Lower leg skin (tissue), 4 donors: ENCODE results near the gene NAALADL2. TPM values are rescaled to one million over a fixed set of nuclear protein-coding genes. Genes with fewer than 3 reads are reported as not detected.

Experiments
- DNase-seq, 2 donors: peaks; one replicate each; pipeline ENCODE4 v3.0.0-alpha.2; 2019; ENCODE audit warnings: low spot score in 2 of 2
- H3K4me3 ChIP-seq: fragments of 200-600 bp; sonication (generic); 2 replicates; pipeline ENCODE4 v1.5.1; 2017; ENCODE audit warnings: mild to moderate bottlenecking, low read depth; ENCODE audit not compliant: poor library complexity, severe bottlenecking
- POLR2A ChIP-seq, 2 donors: fragments of 450-650 bp; IDR thresholded peaks; one replicate each; pipeline ENCODE4 v1.6.1; 2016 to 2017; ENCODE audit warnings: antibody characterized with exemption in 2 of 2, mild to moderate bottlenecking in 1 of 2, moderate library complexity in 1 of 2
- WGBS, 2 donors: methylation state at CpG; one replicate each; pipeline ENCODE4 v1.1.5; 2018; 5-methylcytosine and 5-hydroxymethylcytosine counted together
- intact Hi-C: fragments of 100-400 bp; cut with DNase I; formaldehyde crosslinking; loops from one replicate; pipeline ENCODE4 v1.15.0; 2023; ENCODE audit warnings: low total_unique reads
- total RNA-seq, 4 donors: library from RNA; depleted of rRNA; stranded (reverse); fragments of >200 nt; gene quantifications; one replicate each; pipeline ENCODE4 v1.1.0, GENCODE V29; 2016
- TF ChIP-seq, protein P1 (sequence below), 3 donors: fragments of 450-650 bp; IDR thresholded peaks; one replicate each; pipeline ENCODE4 v1.5.1; 2016; ENCODE audit warnings: antibody characterized with exemption in 3 of 3, mild to moderate bottlenecking in 3 of 3, moderate library complexity in 2 of 3

The NAALADL2 gene
- total RNA-seq, 4 donors from 2014 or later = 3.6 to 8.1 (median 4.6) TPM

DNA sequence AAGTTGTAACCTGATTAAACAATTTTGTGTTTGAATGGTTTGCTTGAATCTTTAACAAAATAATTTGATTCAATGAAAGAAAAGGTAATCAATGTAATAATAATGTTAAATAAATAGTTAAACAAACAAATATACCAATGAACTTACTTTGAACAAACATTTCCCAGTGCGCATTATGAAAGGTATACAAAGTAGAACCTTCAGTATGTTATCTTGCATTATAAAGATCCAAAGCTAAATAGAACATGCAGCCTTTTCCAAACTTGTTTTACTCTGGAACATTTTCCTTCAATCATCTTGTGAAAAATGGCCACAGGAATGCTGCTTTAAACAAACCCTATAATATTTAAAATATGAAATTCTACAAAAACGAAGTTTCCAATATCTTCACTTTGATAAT, 620.0 kb downstream of the NAALADL2 start:
- DNase-seq = no peak
- TF ChIP-seq, protein P1, sequence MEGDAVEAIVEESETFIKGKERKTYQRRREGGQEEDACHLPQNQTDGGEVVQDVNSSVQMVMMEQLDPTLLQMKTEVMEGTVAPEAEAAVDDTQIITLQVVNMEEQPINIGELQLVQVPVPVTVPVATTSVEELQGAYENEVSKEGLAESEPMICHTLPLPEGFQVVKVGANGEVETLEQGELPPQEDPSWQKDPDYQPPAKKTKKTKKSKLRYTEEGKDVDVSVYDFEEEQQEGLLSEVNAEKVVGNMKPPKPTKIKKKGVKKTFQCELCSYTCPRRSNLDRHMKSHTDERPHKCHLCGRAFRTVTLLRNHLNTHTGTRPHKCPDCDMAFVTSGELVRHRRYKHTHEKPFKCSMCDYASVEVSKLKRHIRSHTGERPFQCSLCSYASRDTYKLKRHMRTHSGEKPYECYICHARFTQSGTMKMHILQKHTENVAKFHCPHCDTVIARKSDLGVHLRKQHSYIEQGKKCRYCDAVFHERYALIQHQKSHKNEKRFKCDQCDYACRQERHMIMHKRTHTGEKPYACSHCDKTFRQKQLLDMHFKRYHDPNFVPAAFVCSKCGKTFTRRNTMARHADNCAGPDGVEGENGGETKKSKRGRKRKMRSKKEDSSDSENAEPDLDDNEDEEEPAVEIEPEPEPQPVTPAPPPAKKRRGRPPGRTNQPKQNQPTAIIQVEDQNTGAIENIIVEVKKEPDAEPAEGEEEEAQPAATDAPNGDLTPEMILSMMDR (IDR thresholded peaks at IDR 0.05) = no peak
- no peak for TF ChIP-seq POLR2A (IDR thresholded peaks at IDR 0.05)
- intact Hi-C loops = no loop called here
- H3K4me3 ChIP-seq = no peak overlapping the region
- 68% methylated on average over 2 of the region's 2 CpGs for WGBS, 2 donors

DNA sequence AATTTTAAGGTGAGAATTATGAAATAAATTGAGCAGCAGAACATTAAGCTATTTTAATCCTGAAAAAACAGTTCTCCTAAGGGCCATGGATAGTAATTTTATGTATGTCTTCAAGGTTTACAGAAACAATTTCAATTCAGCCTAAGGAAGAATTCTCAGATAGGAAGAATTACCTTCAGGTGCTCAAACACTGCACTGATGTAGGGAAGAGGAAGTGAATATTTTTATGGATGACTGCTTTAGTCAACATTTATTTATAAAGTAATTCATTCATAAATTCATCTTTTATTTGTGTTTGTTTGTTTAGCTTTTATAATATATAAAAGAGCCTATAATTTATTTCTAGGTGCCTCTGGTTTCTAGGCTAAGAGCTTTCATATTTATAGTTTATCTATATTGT, 620.7 kb downstream of the NAALADL2 start:
- H3K4me3 ChIP-seq = no peak overlapping the region
- intact Hi-C loops = no loop called here
- no peak for DNase-seq
- TF ChIP-seq, protein P1 (IDR thresholded peaks at IDR 0.05) = no peak
- TF ChIP-seq POLR2A (IDR thresholded peaks at IDR 0.05) = no peak

DNA sequence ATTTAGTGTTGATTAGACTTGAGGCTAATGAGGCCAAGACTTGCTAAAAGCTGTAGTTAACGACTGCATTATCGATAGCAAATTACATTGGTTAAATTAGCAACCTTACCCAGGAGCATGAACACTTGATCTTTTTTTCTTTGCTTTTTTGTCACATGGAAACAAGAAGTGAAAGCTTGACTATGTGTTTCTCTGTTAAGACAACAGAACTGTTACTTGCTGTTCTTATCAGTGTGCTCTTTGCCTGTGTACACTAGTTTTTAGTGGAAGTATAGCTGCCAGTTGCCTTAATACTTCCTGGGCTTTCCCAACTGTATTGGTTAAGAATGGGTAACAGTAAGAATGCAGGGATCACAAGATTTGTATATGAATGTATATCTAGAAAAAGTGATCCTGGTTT, 625.5 kb downstream of the NAALADL2 start:
- 90 to 96% methylated on average over 2 of the region's 2 CpGs for WGBS, 2 donors
- intact Hi-C loops = no loop called here
- no peak for DNase-seq
- H3K4me3 ChIP-seq = no peak overlapping the region
- TF ChIP-seq, protein P1 (IDR thresholded peaks at IDR 0.05) = no peak

DNA sequence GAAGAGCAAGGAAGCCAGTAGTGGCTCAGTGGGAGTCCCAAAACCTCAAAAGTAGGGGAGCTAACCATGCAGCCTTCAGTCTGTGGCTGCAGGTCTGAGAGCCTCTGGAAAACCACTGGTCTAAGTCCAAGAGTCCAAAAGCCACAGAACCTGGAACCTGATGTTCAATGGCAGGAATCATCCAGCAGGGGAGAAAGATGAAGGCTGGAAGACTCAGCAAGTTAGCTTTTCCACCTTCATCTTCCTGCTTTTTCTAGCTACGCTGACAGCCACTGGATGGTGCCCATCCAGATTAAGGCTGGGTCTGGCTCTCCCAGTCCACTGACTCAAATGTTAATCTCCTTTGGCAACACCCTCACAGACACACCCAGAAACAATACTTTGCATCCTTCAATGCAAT, 626.3 kb downstream of the NAALADL2 start:
- 75 to 78% methylated on average over 1 of the region's 1 CpG for WGBS, 2 donors
- H3K4me3 ChIP-seq = no peak overlapping the region
- TF ChIP-seq, protein P1 (IDR thresholded peaks at IDR 0.05) = no peak
- intact Hi-C loops = no loop called here
- DNase-seq = no peak

DNA sequence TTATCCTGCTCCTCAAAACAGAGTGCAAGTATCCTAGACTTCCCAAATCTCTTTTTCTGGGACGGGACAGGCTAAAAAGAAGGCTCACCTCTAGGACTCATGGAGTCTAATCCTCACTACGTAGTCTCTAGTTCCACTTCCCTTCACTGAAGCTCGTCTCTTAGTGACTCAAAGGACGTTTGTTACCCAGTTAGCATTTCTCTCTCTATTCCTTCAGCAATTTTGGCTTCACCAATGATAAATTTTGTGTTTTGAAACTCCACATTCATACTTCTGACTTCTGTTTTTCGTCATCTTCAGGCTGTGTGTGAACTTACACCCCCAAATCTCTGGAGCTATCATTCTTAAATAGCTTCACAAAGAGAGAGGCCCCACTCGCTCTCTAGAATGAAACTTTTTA, 627.1 kb downstream of the NAALADL2 start:
- 86 to 89% methylated on average over 6 of the region's 6 CpGs for WGBS, 2 donors

DNA sequence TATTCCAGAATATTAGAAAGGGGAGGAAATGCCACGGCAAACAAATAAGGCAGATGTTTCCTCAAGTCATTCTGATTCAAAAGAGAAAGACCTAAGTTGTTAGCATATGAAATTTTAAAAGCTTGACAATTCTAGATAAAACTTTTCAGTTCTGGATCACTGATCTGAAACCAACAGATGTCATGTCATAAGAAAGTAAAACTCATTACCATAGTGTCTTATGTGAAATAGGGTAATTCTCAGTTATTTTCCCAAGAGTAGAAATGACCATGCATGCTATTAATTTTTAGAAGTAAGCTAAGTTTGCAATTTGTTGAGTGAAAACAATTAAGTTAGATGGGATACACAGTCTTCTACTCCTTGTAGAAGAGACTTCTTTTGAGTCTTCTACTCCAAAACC, 630.3 kb downstream of the NAALADL2 start:
- TF ChIP-seq, protein P1 (IDR thresholded peaks at IDR 0.05) = no peak
- no peak for DNase-seq
- intact Hi-C loops = no loop called here
- no peak overlapping the region for H3K4me3 ChIP-seq
- WGBS, 2 donors = 84 to 89% methylated on average over 1 of the region's 1 CpG

More for the DNA sequence above, 627.1 kb downstream of the NAALADL2 start:
- DNase-seq = no peak
- intact Hi-C loops = no loop called here
- no peak overlapping the region for H3K4me3 ChIP-seq
- no peak for TF ChIP-seq POLR2A (IDR thresholded peaks at IDR 0.05)
- TF ChIP-seq, protein P1 (IDR thresholded peaks at IDR 0.05) = no peak
